ENCODE measurements around the gene MARCHF3. TPM values are rescaled to one million over a fixed set of nuclear protein-coding genes. Genes with fewer than 3 reads are reported as not detected.
A peak's percentile ranks its signal among the peaks of the same experiment; 100 is the strongest.

MARCHF3 gene
- total RNA-seq, 4 donors from 2014 or later, result 10.7 to 22.9 (median 20.1) TPM

DNA sequence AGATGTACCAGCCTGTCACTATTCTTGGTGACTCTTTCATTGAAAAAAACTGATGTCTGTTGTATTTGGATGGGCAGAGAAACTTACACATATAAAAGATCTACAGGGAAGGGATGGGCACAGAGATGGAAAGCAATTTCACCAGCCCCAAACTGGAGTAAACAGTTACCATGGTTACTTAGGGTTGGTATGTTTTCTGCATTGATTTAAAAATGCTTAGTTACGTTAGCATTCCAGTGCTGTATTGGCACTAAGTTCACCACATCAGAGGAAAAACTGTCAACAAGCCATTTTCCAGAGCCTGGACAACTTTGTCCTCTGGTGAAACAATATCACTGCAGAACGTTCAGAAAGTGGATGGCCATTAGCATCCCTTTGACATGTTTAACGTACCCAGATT is 28.0 kb downstream of the MARCHF3 start:
- peaks cover 0 to 7% (median 0%) of the 10 kb centered on the region in 4 donors for H3K4me1 ChIP-seq
- no peak overlapping the region for H3K27ac ChIP-seq

DNA sequence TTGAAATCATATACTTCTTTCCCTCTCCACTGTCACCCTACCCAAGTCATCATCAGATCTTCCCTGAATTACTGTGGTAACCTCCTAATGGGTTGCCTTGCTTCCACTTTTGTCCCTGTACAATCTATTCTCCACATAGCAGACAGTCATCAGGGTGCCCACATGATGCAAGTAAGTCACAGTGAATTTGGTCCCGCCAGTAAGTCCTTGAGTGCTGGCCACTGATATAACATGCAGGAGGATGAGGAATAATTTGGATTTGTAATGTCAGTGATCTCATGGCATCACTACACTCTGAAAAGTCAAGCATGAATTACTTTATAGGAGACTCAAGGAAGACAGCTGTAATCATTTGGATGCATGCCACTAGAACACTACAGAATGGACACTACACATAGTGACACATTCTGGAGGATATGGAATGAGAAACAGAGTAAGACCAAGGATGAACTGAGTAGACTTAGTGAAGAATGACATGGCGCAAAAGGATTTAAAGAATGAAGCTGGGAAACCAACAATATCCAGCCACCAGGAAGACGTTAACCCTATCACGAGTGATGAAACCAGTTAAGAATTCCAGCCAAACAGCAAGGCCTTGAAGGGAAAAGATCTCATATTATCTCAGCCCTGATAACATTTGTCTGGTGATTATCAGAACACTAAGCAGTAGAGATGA is 28.6 kb downstream of the MARCHF3 start:
- no peaks in the 10 kb centered on the region for H3K36me3 ChIP-seq
- no peaks in the 10 kb centered on the region for H3K9me3 ChIP-seq
- TF ChIP-seq, protein P1, sequence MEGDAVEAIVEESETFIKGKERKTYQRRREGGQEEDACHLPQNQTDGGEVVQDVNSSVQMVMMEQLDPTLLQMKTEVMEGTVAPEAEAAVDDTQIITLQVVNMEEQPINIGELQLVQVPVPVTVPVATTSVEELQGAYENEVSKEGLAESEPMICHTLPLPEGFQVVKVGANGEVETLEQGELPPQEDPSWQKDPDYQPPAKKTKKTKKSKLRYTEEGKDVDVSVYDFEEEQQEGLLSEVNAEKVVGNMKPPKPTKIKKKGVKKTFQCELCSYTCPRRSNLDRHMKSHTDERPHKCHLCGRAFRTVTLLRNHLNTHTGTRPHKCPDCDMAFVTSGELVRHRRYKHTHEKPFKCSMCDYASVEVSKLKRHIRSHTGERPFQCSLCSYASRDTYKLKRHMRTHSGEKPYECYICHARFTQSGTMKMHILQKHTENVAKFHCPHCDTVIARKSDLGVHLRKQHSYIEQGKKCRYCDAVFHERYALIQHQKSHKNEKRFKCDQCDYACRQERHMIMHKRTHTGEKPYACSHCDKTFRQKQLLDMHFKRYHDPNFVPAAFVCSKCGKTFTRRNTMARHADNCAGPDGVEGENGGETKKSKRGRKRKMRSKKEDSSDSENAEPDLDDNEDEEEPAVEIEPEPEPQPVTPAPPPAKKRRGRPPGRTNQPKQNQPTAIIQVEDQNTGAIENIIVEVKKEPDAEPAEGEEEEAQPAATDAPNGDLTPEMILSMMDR (IDR thresholded peaks at IDR 0.05), result no peak
- TF ChIP-seq POLR2A (IDR thresholded peaks at IDR 0.05), result no peak
- DNase-seq, result no peak
- peaks cover 0 to 7% (median 0%) of the 10 kb centered on the region in 4 donors for H3K4me1 ChIP-seq
- H3K4me3 ChIP-seq, result no peak overlapping the region
- no peak overlapping the region for H3K27ac ChIP-seq
- H3K27me3 ChIP-seq, result no peaks in the 10 kb centered on the region

More for the DNA sequence above, 28.0 kb downstream of the MARCHF3 start:
- H3K27me3 ChIP-seq, result no peaks in the 10 kb centered on the region
- no peak overlapping the region for H3K4me3 ChIP-seq
- TF ChIP-seq POLR2A (IDR thresholded peaks at IDR 0.05), result no peak
- TF ChIP-seq, protein P1 (IDR thresholded peaks at IDR 0.05), result no peak
- DNase-seq, result no peak
- H3K36me3 ChIP-seq, result no peaks in the 10 kb centered on the region
- H3K9me3 ChIP-seq, result no peaks in the 10 kb centered on the region

DNA sequence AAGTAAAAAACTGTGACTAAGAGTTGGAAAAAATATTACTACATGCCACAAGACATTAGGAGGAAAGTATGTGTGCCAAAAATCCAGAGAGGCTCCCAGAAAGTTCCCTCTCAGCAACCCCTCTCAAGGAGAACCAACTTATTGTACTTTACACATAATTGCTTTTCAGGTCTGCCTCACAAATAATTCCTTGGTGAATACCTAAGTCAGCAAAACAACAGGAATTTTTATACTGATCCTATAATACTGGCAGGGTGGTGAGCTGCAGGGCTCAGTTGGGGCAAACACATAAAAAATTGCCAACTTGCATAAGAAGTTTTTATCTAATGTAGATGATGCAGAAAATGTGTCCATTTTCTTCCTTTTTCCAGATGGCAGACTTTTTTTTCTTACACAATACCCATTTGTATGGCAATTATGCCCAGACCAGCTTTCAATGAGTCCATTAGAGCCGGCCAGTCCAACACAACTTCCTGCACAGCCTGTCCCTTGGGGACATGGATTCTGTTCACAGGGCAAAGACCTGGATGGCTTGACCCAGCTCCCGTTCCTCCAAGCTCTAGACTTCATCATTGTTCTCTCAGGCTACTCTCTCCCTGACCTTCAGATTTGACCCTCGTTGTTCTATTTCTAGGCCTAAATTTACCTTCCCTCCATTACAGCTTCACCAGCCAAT is 31.3 kb downstream of the MARCHF3 start:
- Histone ChIP-seq H3K4me1 (no peaks in the 10 kb centered on the region), H3K36me3 (no peaks in the 10 kb centered on the region), H3K27me3 (no peaks in the 10 kb centered on the region), H3K4me3 (no peak overlapping the region), H3K27ac (no peak overlapping the region), H3K9me3 (no peaks in the 10 kb centered on the region)
- TF ChIP-seq, protein P1 (IDR thresholded peaks at IDR 0.05), result no peak
- no peak for TF ChIP-seq POLR2A (IDR thresholded peaks at IDR 0.05)
- DNase-seq, result no peak

DNA sequence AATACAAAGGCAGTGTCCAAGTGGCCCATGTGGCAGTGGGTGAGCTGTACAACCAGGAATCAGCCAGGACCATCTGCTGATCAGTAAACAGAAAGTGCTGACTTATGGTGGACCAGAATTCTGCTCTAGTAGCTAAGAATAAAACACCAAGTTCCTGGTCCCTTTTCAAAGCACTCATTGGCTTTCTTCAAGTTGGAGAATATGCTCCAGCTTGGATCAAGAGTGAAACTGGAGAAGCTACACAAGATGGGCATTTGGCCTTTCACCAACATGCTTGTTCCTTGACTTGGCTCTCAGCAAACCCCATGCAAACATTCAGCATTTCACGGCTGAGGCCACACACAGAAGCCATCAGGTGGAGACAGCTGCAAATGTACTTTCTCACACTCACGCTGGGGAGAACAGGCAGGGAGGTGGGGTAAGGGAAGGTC is 32.1 kb downstream of the MARCHF3 start:
- Histone ChIP-seq H3K36me3 (no peaks in the 10 kb centered on the region), H3K4me3 (no peak overlapping the region), H3K9me3 (no peaks in the 10 kb centered on the region), H3K27me3 (no peaks in the 10 kb centered on the region), H3K4me1 (no peaks in the 10 kb centered on the region), H3K27ac (no peak overlapping the region)
- TF ChIP-seq, protein P1 (IDR thresholded peaks at IDR 0.05), result no peak
- TF ChIP-seq POLR2A (IDR thresholded peaks at IDR 0.05), result no peak
- DNase-seq, result peak in 1 of 3 donors; percentile 27

DNA sequence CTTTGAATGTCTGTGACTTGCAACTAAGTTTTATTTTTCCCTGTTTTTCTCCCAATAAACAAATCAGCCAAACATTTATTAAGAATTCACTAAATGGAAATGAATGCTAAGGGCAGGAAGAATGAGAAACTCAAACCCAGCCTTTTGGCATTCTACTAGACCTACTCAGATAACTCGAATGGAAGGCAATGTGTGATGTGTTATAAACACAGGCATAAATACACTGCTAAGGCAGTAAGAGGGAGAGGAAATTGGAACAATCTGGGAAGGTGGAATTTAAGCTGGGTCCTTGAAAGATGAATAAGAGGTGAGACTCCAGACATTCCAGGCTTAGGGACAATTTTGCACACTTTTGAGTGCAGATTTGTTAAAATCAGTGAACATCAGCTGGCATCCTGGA is 34.7 kb downstream of the MARCHF3 start:
- TF ChIP-seq POLR2A (IDR thresholded peaks at IDR 0.05), result no peak
- TF ChIP-seq, protein P1 (IDR thresholded peaks at IDR 0.05), result no peak
- Histone ChIP-seq H3K27ac (no peak overlapping the region), H3K4me1 (no peaks in the 10 kb centered on the region), H3K9me3 (no peaks in the 10 kb centered on the region), H3K36me3 (no peaks in the 10 kb centered on the region), H3K4me3 (no peak overlapping the region), H3K27me3 (no peaks in the 10 kb centered on the region)
- DNase-seq, result no peak
